Mesendoderm (in vitro differentiated cells): ENCODE measurements around the gene GSTT4.
A peak's percentile ranks its signal among the peaks of the same experiment; 100 is the strongest.
"Not testable (repeated sequence)": the region's sequence is repeated elsewhere in the genome, so short reads cannot be mapped to it uniquely, and the experiment has no call there.

Experiments used
- DNase-seq: peaks from one replicate; pipeline ENCODE4 v3.0.0; 2013
- H2AK5ac ChIP-seq: 2 replicates; pipeline ENCODE4 v1.6.1; 2013; ENCODE audit warnings: low read length, inconsistent platforms
- H2BK120ac ChIP-seq: 2 replicates; pipeline ENCODE4 v1.6.1; 2013; ENCODE audit warnings: low read depth, mild to moderate bottlenecking, low read length, moderate library complexity, mixed read lengths
- H2BK15ac ChIP-seq: replicated peaks from 2 replicates; pipeline ENCODE4 v1.6.1; 2013; ENCODE audit warnings: low read depth, mild to moderate bottlenecking, moderate library complexity
- H2BK5ac ChIP-seq: 2 replicates; pipeline ENCODE4 v1.6.1; 2013; ENCODE audit warnings: low read length, inconsistent platforms
- H3K18ac ChIP-seq: 2 replicates; pipeline ENCODE4 v1.6.1; 2013; ENCODE audit warnings: mild to moderate bottlenecking, low read length, mixed read lengths
- H3K23ac ChIP-seq: one replicate; pipeline ENCODE4 v1.6.1; 2013; ENCODE audit warnings: low read length
- H3K27ac ChIP-seq: 2 replicates; pipeline ENCODE4 v1.5.1; 2013; ENCODE audit warnings: low read depth, mild to moderate bottlenecking, inconsistent platforms, low read length, moderate library complexity
- H3K27me3 ChIP-seq: 2 replicates; pipeline ENCODE4 v1.6.1; 2013; ENCODE audit warnings: low read length, control low read depth, mild to moderate bottlenecking, inconsistent platforms; ENCODE audit not compliant: insufficient read depth, poor library complexity
- H3K36me3 ChIP-seq: 2 replicates; pipeline ENCODE4 v1.6.1; 2013; ENCODE audit warnings: low read length, inconsistent platforms; ENCODE audit not compliant: control insufficient read depth, insufficient read depth
- H3K4ac ChIP-seq: one replicate; pipeline ENCODE4 v1.6.1; 2013; ENCODE audit warnings: low read depth, mild to moderate bottlenecking, low read length, moderate library complexity
- H3K4me1 ChIP-seq: 2 replicates; pipeline ENCODE4 v1.6.1; 2013; ENCODE audit warnings: low read depth, low read length, inconsistent platforms; ENCODE audit not compliant: control insufficient read depth
- H3K4me2 ChIP-seq: 2 replicates; pipeline ENCODE4 v1.6.1; 2013; ENCODE audit warnings: low read length
- H3K4me3 ChIP-seq: 2 replicates; pipeline ENCODE4 v1.5.1; 2013; ENCODE audit warnings: mild to moderate bottlenecking, low read length
- H3K56ac ChIP-seq: one replicate; pipeline ENCODE4 v1.6.1; 2013; ENCODE audit warnings: low read length
- H3K79me1 ChIP-seq: 2 replicates; pipeline ENCODE4 v1.6.1; 2013; ENCODE audit warnings: low read length, inconsistent platforms
- H3K79me2 ChIP-seq: 2 replicates; pipeline ENCODE4 v1.6.1; 2013; ENCODE audit warnings: mild to moderate bottlenecking, low read length; ENCODE audit not compliant: control insufficient read depth, insufficient read depth
- H3K9ac ChIP-seq: 2 replicates; pipeline ENCODE4 v1.6.1; 2013; ENCODE audit warnings: low read length, inconsistent platforms
- H4K5ac ChIP-seq: one replicate; pipeline ENCODE4 v1.6.1; 2013; ENCODE audit warnings: low read length
- H4K8ac ChIP-seq: one replicate; pipeline ENCODE4 v1.6.1; 2013; ENCODE audit warnings: low read depth, mild to moderate bottlenecking, control low read depth, low read length, moderate library complexity
- WGBS: extraction: QIAGEN DNeasy Blood & Tissue Kit; methylation state at CpG from one replicate; pipeline ENCODE4 v1.1.7; 2013; ENCODE audit warnings: low lambda C conversion rate, missing lambda C conversion rate; ENCODE audit not compliant: insufficient coverage; ENCODE audit errors: extremely low coverage; 5-methylcytosine and 5-hydroxymethylcytosine counted together

The GSTT4 gene

DNA sequence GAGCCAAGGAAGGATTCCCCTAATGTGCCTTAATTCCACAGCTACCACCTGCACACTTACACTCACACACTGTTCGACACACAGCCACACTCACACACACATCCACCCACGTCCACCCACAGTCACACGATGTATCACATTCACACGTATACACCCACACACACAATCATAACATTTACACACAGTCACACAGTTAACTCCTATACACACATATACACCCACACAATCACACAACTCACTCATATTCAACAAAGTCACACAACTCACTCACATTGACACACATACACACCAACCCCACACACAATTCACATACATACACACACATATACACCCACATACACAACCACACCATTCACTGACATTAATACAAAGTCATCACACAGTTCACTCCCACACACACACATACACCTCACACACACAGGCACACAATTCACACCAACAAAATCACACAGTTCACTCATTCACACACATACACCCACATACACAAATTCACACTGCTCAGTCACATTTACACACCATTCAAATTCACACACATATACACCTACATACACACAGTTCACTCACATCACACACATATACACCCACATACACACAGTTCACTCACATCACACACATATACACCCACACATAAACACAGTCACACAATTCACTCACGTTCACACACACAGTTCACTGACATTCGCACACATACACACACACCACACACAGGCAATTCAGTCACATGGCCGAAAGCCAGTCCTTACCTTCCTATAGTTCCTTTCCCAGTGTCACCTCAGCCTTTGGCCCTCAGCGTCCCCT, 50.9 kb downstream of the GSTT4 start:
- not testable (repeated sequence) for H3K56ac ChIP-seq, H2BK5ac ChIP-seq, H3K79me2 ChIP-seq, H3K27me3 ChIP-seq, H3K4me2 ChIP-seq, H3K79me1 ChIP-seq, H3K27ac ChIP-seq, H3K36me3 ChIP-seq, H3K4me1 ChIP-seq, H4K5ac ChIP-seq, H3K4me3 ChIP-seq, H4K8ac ChIP-seq, H2BK120ac ChIP-seq, H2AK5ac ChIP-seq, H3K4ac ChIP-seq, H3K9ac ChIP-seq, H3K23ac ChIP-seq, H3K18ac ChIP-seq, H2BK15ac ChIP-seq, DNase-seq
- WGBS, result 100% methylated on average over 3 of the region's 8 CpGs

DNA sequence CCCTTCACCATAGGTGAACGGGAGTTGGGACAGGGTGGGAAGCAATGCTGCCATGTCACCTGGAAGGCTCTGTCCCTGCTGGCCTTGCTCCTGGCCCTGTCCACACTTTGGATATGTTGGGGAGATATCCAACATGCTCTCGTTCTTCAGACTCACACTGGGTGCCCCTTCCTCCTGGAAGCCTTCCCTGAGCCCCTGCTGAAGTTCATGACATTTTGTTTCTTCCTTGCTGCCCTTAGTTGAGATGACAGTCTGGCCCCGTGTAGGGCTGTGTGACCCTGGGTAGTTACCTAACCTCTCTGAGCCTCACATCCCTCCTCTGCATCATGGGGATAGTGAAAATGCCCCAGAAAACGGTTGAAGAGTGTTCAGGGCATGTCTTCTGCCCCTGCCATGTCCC, 51.8 kb downstream of the GSTT4 start:
- not testable (repeated sequence) for DNase-seq, H2AK5ac ChIP-seq, H3K4me3 ChIP-seq, H2BK5ac ChIP-seq, H3K4ac ChIP-seq, H3K4me1 ChIP-seq, H3K56ac ChIP-seq, H3K4me2 ChIP-seq, H2BK120ac ChIP-seq, H3K27me3 ChIP-seq, H3K18ac ChIP-seq, H3K79me1 ChIP-seq, H4K8ac ChIP-seq, H2BK15ac ChIP-seq, H3K9ac ChIP-seq, H3K36me3 ChIP-seq, H3K27ac ChIP-seq, H4K5ac ChIP-seq, H3K23ac ChIP-seq, H3K79me2 ChIP-seq
- WGBS, result no CpG with 5 or more reads among the region's 4 CpGs

DNA sequence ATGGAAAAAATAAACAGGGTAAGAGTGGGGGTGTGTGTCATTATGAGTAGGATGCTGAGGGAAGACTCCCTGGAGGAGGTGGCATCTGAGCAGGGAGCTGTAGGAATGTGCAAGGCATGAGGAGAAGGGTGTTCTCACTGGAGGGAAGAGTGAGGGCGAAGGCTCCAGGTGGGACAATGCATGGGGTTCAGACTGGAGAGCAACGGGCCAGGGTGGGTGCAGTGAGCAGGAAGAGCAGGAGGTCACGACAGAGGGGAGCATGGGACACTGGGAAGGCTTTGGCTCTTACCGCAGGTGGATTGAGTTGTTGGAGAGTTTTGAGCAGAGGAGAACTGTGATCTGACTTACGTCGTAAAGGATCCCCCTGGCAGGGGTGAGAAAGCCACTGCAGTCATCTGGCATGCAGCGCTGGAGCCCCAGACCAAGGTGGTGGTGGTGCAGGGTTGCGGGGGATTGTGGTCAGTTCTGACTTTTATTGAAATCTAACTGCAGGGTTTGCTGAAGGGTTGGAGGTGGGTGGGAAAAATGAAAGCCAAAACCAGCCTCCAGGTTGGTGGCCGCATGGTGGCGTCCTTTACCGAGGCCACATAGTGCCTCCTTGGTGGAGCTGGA, 52.4 kb downstream of the GSTT4 start:
- not testable (repeated sequence) for H3K23ac ChIP-seq, H4K8ac ChIP-seq, H3K4me2 ChIP-seq, H3K4ac ChIP-seq, H3K79me1 ChIP-seq, H2BK120ac ChIP-seq, H3K79me2 ChIP-seq, DNase-seq, H2AK5ac ChIP-seq, H4K5ac ChIP-seq, H2BK15ac ChIP-seq, H3K18ac ChIP-seq, H3K4me1 ChIP-seq, H3K9ac ChIP-seq, H3K4me3 ChIP-seq, H3K36me3 ChIP-seq, H3K27ac ChIP-seq, H2BK5ac ChIP-seq, H3K27me3 ChIP-seq
- H3K56ac ChIP-seq, result peak overlapping the region; percentile 25
- WGBS, result no CpG with 5 or more reads among the region's 11 CpGs

DNA sequence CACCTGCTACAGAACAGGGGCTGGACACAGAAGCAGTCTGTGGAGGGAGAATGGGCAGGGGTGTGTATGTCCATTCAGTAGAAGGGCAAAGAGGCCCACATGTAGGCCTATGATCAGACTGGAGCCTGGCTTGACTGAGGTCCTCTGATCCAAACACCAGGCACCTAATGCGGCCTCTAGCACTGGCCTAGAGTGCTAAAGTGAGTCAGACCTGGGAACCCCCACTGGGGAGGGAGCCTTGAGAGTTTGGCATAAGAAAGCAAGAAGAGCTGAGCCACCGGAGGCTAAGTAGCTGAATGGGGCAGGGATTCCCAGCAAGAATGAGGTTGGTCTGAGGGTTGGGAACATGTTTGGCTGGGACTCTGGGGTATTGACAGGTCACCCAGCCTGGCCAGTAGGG, 53.9 kb downstream of the GSTT4 start:
- H2BK120ac ChIP-seq, H3K9ac ChIP-seq, H4K5ac ChIP-seq, H2BK5ac ChIP-seq, H4K8ac ChIP-seq, H2BK15ac ChIP-seq, H3K4me1 ChIP-seq, H3K27me3 ChIP-seq, H3K18ac ChIP-seq, H3K4me2 ChIP-seq, H3K36me3 ChIP-seq, H2AK5ac ChIP-seq, H3K56ac ChIP-seq, H3K79me1 ChIP-seq, H3K27ac ChIP-seq, H3K23ac ChIP-seq, H3K4ac ChIP-seq, H3K4me3 ChIP-seq, H3K79me2 ChIP-seq: not testable (repeated sequence)
- no CpG with 5 or more reads among the region's 2 CpGs for WGBS
- peak; percentile 22 for DNase-seq

DNA sequence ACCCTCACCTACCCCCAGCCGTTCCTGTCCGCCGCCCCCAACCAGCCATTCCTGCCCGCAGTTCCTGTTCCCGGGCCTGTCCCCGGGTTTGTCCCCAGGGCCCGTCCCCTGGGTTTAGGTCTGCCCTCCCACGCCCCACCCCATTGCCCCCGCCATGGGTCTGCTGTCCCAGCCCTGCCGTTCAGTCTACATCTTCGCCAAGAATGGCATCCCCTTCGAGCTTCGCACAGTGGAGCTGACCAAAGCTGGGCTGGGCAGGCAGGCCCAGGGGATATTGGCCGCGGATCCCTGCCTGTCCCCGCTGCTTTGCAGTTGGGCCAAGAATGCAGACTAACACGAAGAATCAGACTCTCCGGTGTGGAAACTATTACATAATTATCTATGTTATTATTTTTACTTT, 55.5 kb downstream of the GSTT4 start:
- H3K4me3 ChIP-seq, H3K18ac ChIP-seq, H3K23ac ChIP-seq, H2BK5ac ChIP-seq, H3K79me2 ChIP-seq, H3K27ac ChIP-seq, H3K9ac ChIP-seq, H3K4me1 ChIP-seq, DNase-seq, H3K36me3 ChIP-seq, H4K5ac ChIP-seq, H3K79me1 ChIP-seq, H3K27me3 ChIP-seq, H2AK5ac ChIP-seq, H3K56ac ChIP-seq, H3K4ac ChIP-seq, H3K4me2 ChIP-seq, H4K8ac ChIP-seq, H2BK120ac ChIP-seq, H2BK15ac ChIP-seq: not testable (repeated sequence)
- no CpG with 5 or more reads among the region's 18 CpGs for WGBS
